SK-N-SH treated with all-trans-retinoic acid at 6 μM for 48 hours (cell line): Measurements from ENCODE around the gene OR2A5.

Experiments
- ATAC-seq: fragments of 200-7000 bp; cut with Tn5 transposase; 3 replicates; pipeline ENCODE4 v1.9.1; 2020; ENCODE audit warnings: mild to moderate bottlenecking, moderate library complexity
- ARNTL ChIP-seq: fragments of 450-650 bp; formaldehyde crosslinking; IDR thresholded peaks from 2 replicates; pipeline ENCODE4 v1.5.0; 2020; ENCODE audit warnings: low read depth, mild to moderate bottlenecking, moderate library complexity, borderline replicate concordance
- BACH2 ChIP-seq: fragments of 250-450 bp; sonication (Bioruptor Pico); IDR thresholded peaks from 2 replicates; pipeline ENCODE4 v1.9.0; 2021; ENCODE audit warnings: mild to moderate bottlenecking, borderline replicate concordance
- CREB5 ChIP-seq: fragments of 250-450 bp; sonication (Bioruptor Pico); IDR thresholded peaks from 2 replicates; pipeline ENCODE4 v1.5.1; 2020; ENCODE audit warnings: low read depth, mild to moderate bottlenecking, moderate library complexity
- CSDC2 ChIP-seq: fragments of 250-450 bp; sonication (Bioruptor Pico); IDR thresholded peaks from 2 replicates; pipeline ENCODE4 v1.5.0; 2020; ENCODE audit warnings: mild to moderate bottlenecking, moderate library complexity
- ESRRG ChIP-seq: fragments of 250-450 bp; sonication (Bioruptor Pico); IDR thresholded peaks from 2 replicates; pipeline ENCODE4 v1.6.1; 2021; ENCODE audit warnings: mild to moderate bottlenecking
- GLIS3 ChIP-seq: fragments of 250-450 bp; sonication (Bioruptor Pico); IDR thresholded peaks from 2 replicates; pipeline ENCODE4 v1.5.0; 2020; ENCODE audit warnings: mild to moderate bottlenecking, moderate library complexity
- OSR1 ChIP-seq: fragments of 250-450 bp; sonication (Bioruptor Pico); IDR thresholded peaks from 2 replicates; pipeline ENCODE4 v1.8.0; 2022; ENCODE audit warnings: moderate library complexity, mild to moderate bottlenecking, inconsistent platforms
- PPARA ChIP-seq: fragments of 250-450 bp; sonication (Bioruptor Pico); IDR thresholded peaks from 2 replicates; pipeline ENCODE4 v1.5.0; 2020; ENCODE audit warnings: mild to moderate bottlenecking, borderline replicate concordance
- RARB ChIP-seq: fragments of 250-450 bp; sonication (Bioruptor Pico); IDR thresholded peaks from 2 replicates; pipeline ENCODE4 v1.8.0; 2021; ENCODE audit warnings: mild to moderate bottlenecking, moderate library complexity
- SNAI2 ChIP-seq: fragments of 250-450 bp; sonication (Bioruptor Pico); IDR thresholded peaks from 2 replicates; pipeline ENCODE4 v1.5.0; 2020; ENCODE audit warnings: mild to moderate bottlenecking, moderate library complexity
- TCF4 ChIP-seq: fragments of 250-450 bp; sonication (Bioruptor Pico); IDR thresholded peaks from 2 replicates; pipeline ENCODE4 v1.8.0; 2021; ENCODE audit warnings: mild to moderate bottlenecking, moderate library complexity, borderline replicate concordance
- TSHZ2 ChIP-seq: fragments of 250-450 bp; sonication (Bioruptor Pico); IDR thresholded peaks from 2 replicates; pipeline ENCODE4 v1.5.0; 2020; ENCODE audit warnings: mild to moderate bottlenecking, moderate library complexity
- ZC3H10 ChIP-seq: fragments of 250-450 bp; sonication (Bioruptor Pico); IDR thresholded peaks from 2 replicates; pipeline ENCODE4 v1.5.1; 2021; ENCODE audit warnings: mild to moderate bottlenecking, moderate library complexity
- ZFP30 ChIP-seq: fragments of 450-650 bp; formaldehyde crosslinking; IDR thresholded peaks from 2 replicates; pipeline ENCODE4 v1.5.0; 2022; ENCODE audit warnings: mild to moderate bottlenecking, moderate library complexity
- ZNF565 ChIP-seq: fragments of 450-650 bp; formaldehyde crosslinking; conservative IDR thresholded peaks from 2 replicates; pipeline ENCODE4 v1.5.0; 2020; ENCODE audit warnings: low read depth, mild to moderate bottlenecking, moderate library complexity
- ZNF70 ChIP-seq: fragments of 450-650 bp; formaldehyde crosslinking; IDR thresholded peaks from 2 replicates; pipeline ENCODE4 v1.5.0; 2020; ENCODE audit warnings: mild to moderate bottlenecking, moderate library complexity
- ZNF8 ChIP-seq: fragments of 450-650 bp; formaldehyde crosslinking; IDR thresholded peaks from 2 replicates; pipeline ENCODE4 v1.5.0; 2020; ENCODE audit warnings: mild to moderate bottlenecking, moderate library complexity
- TF ChIP-seq, protein P1 (sequence below): fragments of 250-450 bp; sonication (Bioruptor Pico); IDR thresholded peaks from 2 replicates; pipeline ENCODE4 v1.5.1; 2021; ENCODE audit warnings: mild to moderate bottlenecking, moderate library complexity
- TF ChIP-seq, protein P2 (sequence below): fragments of 250-450 bp; sonication (Bioruptor Pico); IDR thresholded peaks from 2 replicates; pipeline ENCODE4 v1.8.0; 2021; ENCODE audit warnings: low read depth, mild to moderate bottlenecking, moderate library complexity, borderline replicate concordance
- TF ChIP-seq, protein P3 (sequence below): fragments of 250-450 bp; sonication (Bioruptor Pico); IDR thresholded peaks from 2 replicates; pipeline ENCODE4 v1.8.0; 2020; ENCODE audit warnings: mild to moderate bottlenecking, moderate library complexity, borderline replicate concordance

Gene OR2A5

DNA sequence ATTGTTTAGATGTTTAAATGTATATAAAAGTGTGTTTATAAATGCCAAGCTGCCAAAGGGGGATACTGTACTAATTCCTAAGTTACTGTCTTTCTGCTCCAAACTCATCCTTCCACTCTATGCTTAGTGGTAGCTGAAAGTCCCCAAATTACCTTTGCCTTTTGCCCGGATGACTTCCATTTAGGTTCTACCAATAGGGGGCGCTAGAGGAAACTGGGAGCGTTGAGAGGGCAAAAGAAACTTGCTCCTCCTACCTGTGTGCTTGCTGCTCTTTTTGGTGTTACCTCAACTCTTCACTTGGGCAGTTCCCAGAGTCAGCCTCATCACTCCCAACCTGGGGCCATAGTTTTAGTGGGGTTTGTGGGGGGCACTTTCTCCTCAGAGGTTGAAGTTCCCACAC is 15.0 kb downstream of the OR2A5 start:
- TF ChIP-seq RARB (CRISPR knock-in tag) (no peak), GLIS3 (no peak), CSDC2 (CRISPR knock-in tag) (no peak), BACH2 (CRISPR knock-in tag) (no peak), CREB5 (CRISPR knock-in tag) (no peak), ESRRG (CRISPR knock-in tag) (no peak), ZC3H10 (CRISPR knock-in tag) (no peak), ZNF70 (CRISPR knock-in tag) (no peak), TSHZ2 (CRISPR knock-in tag) (no peak), PPARA (CRISPR knock-in tag) (no peak), ZNF8 (CRISPR knock-in tag) (no peak), SNAI2 (no peak)
- TF ChIP-seq, protein P1, sequence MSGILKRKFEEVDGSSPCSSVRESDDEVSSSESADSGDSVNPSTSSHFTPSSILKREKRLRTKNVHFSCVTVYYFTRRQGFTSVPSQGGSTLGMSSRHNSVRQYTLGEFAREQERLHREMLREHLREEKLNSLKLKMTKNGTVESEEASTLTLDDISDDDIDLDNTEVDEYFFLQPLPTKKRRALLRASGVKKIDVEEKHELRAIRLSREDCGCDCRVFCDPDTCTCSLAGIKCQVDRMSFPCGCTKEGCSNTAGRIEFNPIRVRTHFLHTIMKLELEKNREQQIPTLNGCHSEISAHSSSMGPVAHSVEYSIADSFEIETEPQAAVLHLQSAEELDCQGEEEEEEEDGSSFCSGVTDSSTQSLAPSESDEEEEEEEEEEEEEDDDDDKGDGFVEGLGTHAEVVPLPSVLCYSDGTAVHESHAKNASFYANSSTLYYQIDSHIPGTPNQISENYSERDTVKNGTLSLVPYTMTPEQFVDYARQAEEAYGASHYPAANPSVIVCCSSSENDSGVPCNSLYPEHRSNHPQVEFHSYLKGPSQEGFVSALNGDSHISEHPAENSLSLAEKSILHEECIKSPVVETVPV (CRISPR knock-in tag), result no peak
- TF ChIP-seq, protein P2, sequence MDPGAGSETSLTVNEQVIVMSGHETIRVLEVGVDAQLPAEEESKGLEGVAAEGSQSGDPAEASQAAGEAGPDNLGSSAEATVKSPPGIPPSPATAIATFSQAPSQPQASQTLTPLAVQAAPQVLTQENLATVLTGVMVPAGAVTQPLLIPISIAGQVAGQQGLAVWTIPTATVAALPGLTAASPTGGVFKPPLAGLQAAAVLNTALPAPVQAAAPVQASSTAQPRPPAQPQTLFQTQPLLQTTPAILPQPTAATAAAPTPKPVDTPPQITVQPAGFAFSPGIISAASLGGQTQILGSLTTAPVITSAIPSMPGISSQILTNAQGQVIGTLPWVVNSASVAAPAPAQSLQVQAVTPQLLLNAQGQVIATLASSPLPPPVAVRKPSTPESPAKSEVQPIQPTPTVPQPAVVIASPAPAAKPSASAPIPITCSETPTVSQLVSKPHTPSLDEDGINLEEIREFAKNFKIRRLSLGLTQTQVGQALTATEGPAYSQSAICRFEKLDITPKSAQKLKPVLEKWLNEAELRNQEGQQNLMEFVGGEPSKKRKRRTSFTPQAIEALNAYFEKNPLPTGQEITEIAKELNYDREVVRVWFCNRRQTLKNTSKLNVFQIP, result no peak
- TF ChIP-seq, all 23 proteins: peak for 0

GRCh38 chr7:144069511-144069910 is 20.8 kb downstream of the OR2A5 start, which contains the start of gene OR2A25:
Gene OR2A25 (plus strand): TSS chr7:144069811. CDS start chr7:144074220, 4,409 bp downstream.
- no peak for ATAC-seq
- TF ChIP-seq OSR1 (CRISPR knock-in tag), result no peak
- TF ChIP-seq, protein P3, sequence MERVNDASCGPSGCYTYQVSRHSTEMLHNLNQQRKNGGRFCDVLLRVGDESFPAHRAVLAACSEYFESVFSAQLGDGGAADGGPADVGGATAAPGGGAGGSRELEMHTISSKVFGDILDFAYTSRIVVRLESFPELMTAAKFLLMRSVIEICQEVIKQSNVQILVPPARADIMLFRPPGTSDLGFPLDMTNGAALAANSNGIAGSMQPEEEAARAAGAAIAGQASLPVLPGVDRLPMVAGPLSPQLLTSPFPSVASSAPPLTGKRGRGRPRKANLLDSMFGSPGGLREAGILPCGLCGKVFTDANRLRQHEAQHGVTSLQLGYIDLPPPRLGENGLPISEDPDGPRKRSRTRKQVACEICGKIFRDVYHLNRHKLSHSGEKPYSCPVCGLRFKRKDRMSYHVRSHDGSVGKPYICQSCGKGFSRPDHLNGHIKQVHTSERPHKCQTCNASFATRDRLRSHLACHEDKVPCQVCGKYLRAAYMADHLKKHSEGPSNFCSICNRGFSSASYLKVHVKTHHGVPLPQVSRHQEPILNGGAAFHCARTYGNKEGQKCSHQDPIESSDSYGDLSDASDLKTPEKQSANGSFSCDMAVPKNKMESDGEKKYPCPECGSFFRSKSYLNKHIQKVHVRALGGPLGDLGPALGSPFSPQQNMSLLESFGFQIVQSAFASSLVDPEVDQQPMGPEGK, result no peak
- no peak for TF ChIP-seq ESRRG (CRISPR knock-in tag)

More for the DNA sequence above, 15.0 kb downstream of the OR2A5 start:
- no peak for ATAC-seq

- no peak for ATAC-seq
These were observed 21.2 kb downstream of the OR2A5 start for GRCh38 chr7:144069953-144070352.

More at GRCh38 chr7:144069953-144070352, 21.2 kb downstream of the OR2A5 start:
- TF ChIP-seq ZC3H10 (CRISPR knock-in tag), result no peak
- TF ChIP-seq PPARA (CRISPR knock-in tag), result no peak
- TF ChIP-seq OSR1 (CRISPR knock-in tag), result no peak
- TF ChIP-seq, protein P1 (CRISPR knock-in tag), result no peak
- TF ChIP-seq ZNF565, result no peak
- TF ChIP-seq TCF4 (CRISPR knock-in tag), result no peak
- TF ChIP-seq, protein P3, result no peak
- no peak for TF ChIP-seq RARB (CRISPR knock-in tag)
- no peak for TF ChIP-seq ZFP30
- TF ChIP-seq, protein P2, result no peak
- no peak for TF ChIP-seq ARNTL
- TF ChIP-seq, all 23 proteins: peak for 0
